Endothelial cell of umbilical vein (primary cell): ENCODE measurements around the gene GTF2H1. TPM values are rescaled to one million over a fixed set of nuclear protein-coding genes. Genes with fewer than 3 reads are reported as not detected.
"Not testable (repeated sequence)": the region's sequence is repeated elsewhere in the genome, so short reads cannot be mapped to it uniquely, and the experiment has no call there.

Source experiments
- BruUV-seq: library from RNA; stranded (reverse); fragments of 400-500 nt; replicated peaks from 2 replicates; lab custom pipeline; 2021; lab: Mats Ljungman, UMichigan
- CTCF ChIA-PET: fragments of 300-600, 350-600 bp; sonication (Branson Sonifier 250); formaldehyde crosslinking; loops from one replicate; lab custom pipeline; 2021; ENCODE audit warnings: antibody characterized with exemption, inconsistent platforms; lab: Charles Lee
- POLR2A ChIA-PET: fragments of 300-600, 350-600 bp; sonication (Branson Sonifier 250); formaldehyde crosslinking; loops from one replicate; lab custom pipeline; 2021; ENCODE audit warnings: antibody characterized with exemption, inconsistent platforms; lab: Charles Lee
- DNase-seq: peaks from one replicate; pipeline ENCODE4 v3.0.0-alpha.2; 2011; ENCODE audit warnings: low read depth, low spot score
- FAIRE-seq: peaks from 2 replicates; lab custom pipeline; 2011; peaks lifted over from hg19 to GRCh38; lab: Jason Lieb, UNC
- H2AFZ ChIP-seq: 2 replicates; pipeline ENCODE4 v1.6.0; 2012; ENCODE audit warnings: low read depth, low read length, control low read depth, inconsistent platforms
- H3K27ac ChIP-seq: 2 replicates; pipeline ENCODE4 v1.5.1; 2011; ENCODE audit warnings: low read depth, mild to moderate bottlenecking, control low read depth, low read length, moderate library complexity; ENCODE audit not compliant: insufficient read depth
- H3K27me3 ChIP-seq, 2 experiments: 2 replicates each; pipeline versions ENCODE4 v1.6.0 to v1.6.1; 2011; ENCODE audit warnings: low read length in 2 of 2, mixed read lengths in 1 of 2; ENCODE audit not compliant: control insufficient read depth in 2 of 2, insufficient read depth in 2 of 2
- H3K36me3 ChIP-seq, 2 experiments: 2 replicates in 1 of 2; 3 replicates in 1 of 2; pipeline ENCODE4 v1.5.1; 2011; ENCODE audit warnings: low read length in 2 of 2, mild to moderate bottlenecking in 1 of 2, moderate library complexity in 1 of 2; ENCODE audit not compliant: control insufficient read depth in 2 of 2, insufficient read depth in 2 of 2; ENCODE audit errors: extremely low read depth in 1 of 2
- H3K4me1 ChIP-seq: 3 replicates; pipeline ENCODE4 v1.5.1; 2011; ENCODE audit warnings: mild to moderate bottlenecking, low read length; ENCODE audit not compliant: control insufficient read depth, insufficient read depth; ENCODE audit errors: extremely low read depth
- H3K4me2 ChIP-seq: 2 replicates; pipeline ENCODE4 v1.6.1; 2011; ENCODE audit warnings: low read length, control low read depth, mixed read lengths; ENCODE audit not compliant: insufficient read depth
- H3K4me3 ChIP-seq, 3 experiments: fragments of 200-600 bp in 1 of 3; sonication (generic), shearing (Covaris generic) in 1 of 3; replicated peaks in 1 of 3; 2 replicates each; pipeline ENCODE4 v1.5.1; 2011 to 2016; ENCODE audit warnings: control low read depth in 3 of 3, low read length in 3 of 3, mild to moderate bottlenecking in 2 of 3, inconsistent platforms in 1 of 3, low read depth in 1 of 3, moderate library complexity in 1 of 3; ENCODE audit not compliant: insufficient read depth in 1 of 3
- H3K79me2 ChIP-seq: 2 replicates; pipeline ENCODE4 v1.6.0; 2012; ENCODE audit warnings: low read length, inconsistent platforms; ENCODE audit not compliant: control insufficient read depth, insufficient read depth
- H3K9ac ChIP-seq: replicated peaks from 2 replicates; pipeline ENCODE3; 2011; ENCODE audit warnings: low read length, control low read depth; ENCODE audit not compliant: insufficient read depth; ENCODE audit errors: extremely low read depth
- H3K9me1 ChIP-seq: replicated peaks from 3 replicates; pipeline ENCODE4 v1.6.0; 2011; ENCODE audit warnings: mild to moderate bottlenecking, low read length; ENCODE audit not compliant: control insufficient read depth, insufficient read depth; ENCODE audit errors: extremely low read depth
- H3K9me3 ChIP-seq: replicated peaks from 2 replicates; pipeline ENCODE4 v1.5.1; 2012; ENCODE audit warnings: low read length, inconsistent platforms; ENCODE audit not compliant: control insufficient read depth, insufficient read depth
- H4K20me1 ChIP-seq: replicated peaks from 2 replicates; pipeline ENCODE3; 2011; ENCODE audit warnings: mild to moderate bottlenecking, low read length; ENCODE audit not compliant: control insufficient read depth, insufficient read depth; ENCODE audit errors: extremely low read depth
- CTCF ChIP-seq, 2 donors: IDR thresholded peaks; 1 replicate in 1 of 2; 2 replicates in 1 of 2; pipeline ENCODE4 v1.5.1; 2011; ENCODE audit warnings: low read length in 2 of 2, mild to moderate bottlenecking in 2 of 2, moderate library complexity in 2 of 2, control low read depth in 1 of 2, inconsistent platforms in 1 of 2, low read depth in 1 of 2; ENCODE audit not compliant: insufficient read depth in 1 of 2; ENCODE audit errors: extremely low read depth in 1 of 2
- EZH2 ChIP-seq: IDR thresholded peaks from 2 replicates; pipeline ENCODE4 v1.6.1; 2012; ENCODE audit warnings: borderline replicate concordance, low read depth, mild to moderate bottlenecking, moderate library complexity, low read length, inconsistent platforms; ENCODE audit not compliant: severe bottlenecking
- FOS ChIP-seq: IDR thresholded peaks from 2 replicates; pipeline ENCODE4 v1.6.1; 2011; ENCODE audit warnings: mild to moderate bottlenecking, low read length, moderate library complexity, borderline replicate concordance; ENCODE audit not compliant: insufficient read depth
- GATA2 ChIP-seq: IDR thresholded peaks from 2 replicates; pipeline ENCODE4 v1.7.0; 2011; ENCODE audit warnings: low read depth, mild to moderate bottlenecking, moderate library complexity, mixed read lengths, low read length; ENCODE audit not compliant: insufficient read length, insufficient read depth
- JUN ChIP-seq: IDR thresholded peaks from 2 replicates; pipeline ENCODE4 v1.6.1; 2011; ENCODE audit warnings: borderline replicate concordance, low read depth; ENCODE audit not compliant: insufficient read length, insufficient read depth
- MAX ChIP-seq: IDR thresholded peaks from 2 replicates; pipeline ENCODE4 v1.6.1; 2011; ENCODE audit not compliant: insufficient read depth, insufficient read length
- MYC ChIP-seq: IDR thresholded peaks from one replicate; pipeline ENCODE4 v1.6.1; 2011; ENCODE audit warnings: mild to moderate bottlenecking, low read depth, low read length
- POLR2A ChIP-seq: IDR thresholded peaks from 2 replicates; pipeline ENCODE4 v1.6.1; 2012; ENCODE audit warnings: low read depth, mild to moderate bottlenecking, control low read depth, low read length
- POLR2AphosphoS5 ChIP-seq: IDR thresholded peaks from 2 replicates; pipeline ENCODE4 v1.6.1; 2012; ENCODE audit warnings: low read depth, mild to moderate bottlenecking, control low read depth, low read length, moderate library complexity; ENCODE audit not compliant: insufficient read depth
- dilution Hi-C: fragments of 300-500 bp; cut with MboI; formaldehyde crosslinking; loops from one replicate; pipeline ENCODE4 v1.15.0; 2019; ENCODE audit warnings: low sequenced_read_pairs; ENCODE audit not compliant: extremely low pct_ligation_motif_present
- intact Hi-C: fragments of 100-400 bp; cut with micrococcal nuclease; formaldehyde crosslinking; loops from one replicate; pipeline ENCODE4 v1.10.0; 2022
- polyA plus RNA-seq, 4 experiments: library from polyadenylated mRNA; depleted of rRNA in 3 of 4; stranded (reverse) in 3 of 4; unstranded in 1 of 4; fragments of >200 nt; gene quantifications; 2 replicates each; pipeline versions ENCODE4 v1.2.1 to v1.2.3, GENCODE V29; 2011 to 2012; ENCODE audit warnings: missing spikeins in 1 of 4
- total RNA-seq: library from RNA; stranded (reverse); gene quantifications from 2 replicates; pipeline ENCODE4 v1.2.3, GENCODE V29; 2021

Gene GTF2H1
- total and polyA plus RNA-seq, 2 donors (not counting 3 experiments of a cell fraction or from before 2014, with no cell fraction given), result 15.7 to 47.7 TPM

GRCh38 chr11:18404062-18404461, 81.7 kb downstream of the GTF2H1 start:
- H3K9me1 ChIP-seq, result no peaks in the 10 kb centered on the region
- no peak overlapping the region for H3K9ac ChIP-seq
- no peak overlapping the region for H3K27ac ChIP-seq
- no peaks in the 10 kb centered on the region for H3K27me3 ChIP-seq
- ChIA-PET POLR2A (no interaction called here), CTCF (no interaction called here)
- no peak for DNase-seq
- H3K9me3 ChIP-seq, result no peaks in the 10 kb centered on the region
- no peaks in the 10 kb centered on the region for H4K20me1 ChIP-seq
- no peak overlapping the region for H2AFZ ChIP-seq
- H3K4me1 ChIP-seq, result no peaks in the 10 kb centered on the region
- TF ChIP-seq CTCF (IDR thresholded peaks at IDR 0.05; ENCODE audit: extremely low read depth in 1 of 2, insufficient read depth in 1 of 2, low read depth in 1 of 2, low read length in 2 of 2), result no peak
- no peak for TF ChIP-seq GATA2
- no peak for TF ChIP-seq EZH2
- TF ChIP-seq MYC, result no peak
- TF ChIP-seq FOS, result no peak
- TF ChIP-seq POLR2AphosphoS5, result no peak
- no peak for TF ChIP-seq JUN
- TF ChIP-seq MAX, result no peak
- TF ChIP-seq POLR2A, result no peak
- H3K36me3 ChIP-seq, result peaks cover 17 to 35% of the 10 kb centered on the region in 2 experiments
- intact Hi-C loops, result no loop called here
- FAIRE-seq, result no peak
- H3K4me3 ChIP-seq, result no peak overlapping the region
- no peak overlapping the region for H3K4me2 ChIP-seq
- dilution Hi-C loops, result no loop called here
- H3K79me2 ChIP-seq, result peaks cover 14% of the 10 kb centered on the region
- BruUV-seq, result no TSS peak

GRCh38 chr11:18407400-18407799, 85.0 kb downstream of the GTF2H1 start:
- ChIA-PET CTCF (interaction anchor here (1.3 kb wide), 1 partner anchor 12 kb away, joined by 3 read pairs; no protein-coding TSS in a partner anchor), POLR2A (interaction anchor here (0.6 kb wide), 1 partner anchor 123 kb away, joined by 3 read pairs; no protein-coding TSS in a partner anchor)
- H3K27ac ChIP-seq, H3K27me3 ChIP-seq, dilution Hi-C loops, H3K9me1 ChIP-seq, H3K4me3 ChIP-seq, H4K20me1 ChIP-seq, H3K4me2 ChIP-seq, intact Hi-C loops, H3K79me2 ChIP-seq, H3K9ac ChIP-seq, H3K4me1 ChIP-seq, H3K9me3 ChIP-seq, DNase-seq, H2AFZ ChIP-seq, FAIRE-seq: not testable (repeated sequence)
- peaks cover 11 to 16% of the 10 kb centered on the region in 2 experiments for H3K36me3 ChIP-seq
- TSS peak; percentile 99 for BruUV-seq
